HFF-Myc (cell line): Measurements from ENCODE around the gene CELF2.

ENCODE experiments used
- DNase-seq: peaks from one replicate; pipeline ENCODE4 v3.0.0-alpha.2; 2011; ENCODE audit warnings: low read depth; ENCODE audit errors: extremely low read depth
- H3K4me3 ChIP-seq: replicated peaks from 2 replicates; pipeline ENCODE4 v1.5.1; 2011; ENCODE audit warnings: low read depth, mild to moderate bottlenecking, control low read depth, low read length
- TF ChIP-seq, protein P1 (sequence below): IDR thresholded peaks from 2 replicates; pipeline ENCODE4 v1.5.1; 2012; ENCODE audit warnings: mild to moderate bottlenecking, low read depth, low read length, control low read depth; ENCODE audit errors: missing control alignments

The CELF2 gene

GRCh38 chr10:11261687-11262493 lies 244.2 kb downstream of the CELF2 start:
- H3K4me3 ChIP-seq: no peak overlapping the region
- no peak for DNase-seq
- TF ChIP-seq, protein P1, sequence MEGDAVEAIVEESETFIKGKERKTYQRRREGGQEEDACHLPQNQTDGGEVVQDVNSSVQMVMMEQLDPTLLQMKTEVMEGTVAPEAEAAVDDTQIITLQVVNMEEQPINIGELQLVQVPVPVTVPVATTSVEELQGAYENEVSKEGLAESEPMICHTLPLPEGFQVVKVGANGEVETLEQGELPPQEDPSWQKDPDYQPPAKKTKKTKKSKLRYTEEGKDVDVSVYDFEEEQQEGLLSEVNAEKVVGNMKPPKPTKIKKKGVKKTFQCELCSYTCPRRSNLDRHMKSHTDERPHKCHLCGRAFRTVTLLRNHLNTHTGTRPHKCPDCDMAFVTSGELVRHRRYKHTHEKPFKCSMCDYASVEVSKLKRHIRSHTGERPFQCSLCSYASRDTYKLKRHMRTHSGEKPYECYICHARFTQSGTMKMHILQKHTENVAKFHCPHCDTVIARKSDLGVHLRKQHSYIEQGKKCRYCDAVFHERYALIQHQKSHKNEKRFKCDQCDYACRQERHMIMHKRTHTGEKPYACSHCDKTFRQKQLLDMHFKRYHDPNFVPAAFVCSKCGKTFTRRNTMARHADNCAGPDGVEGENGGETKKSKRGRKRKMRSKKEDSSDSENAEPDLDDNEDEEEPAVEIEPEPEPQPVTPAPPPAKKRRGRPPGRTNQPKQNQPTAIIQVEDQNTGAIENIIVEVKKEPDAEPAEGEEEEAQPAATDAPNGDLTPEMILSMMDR: no peak

GRCh38 chr10:11262494-11263345 lies 245.0 kb downstream of the CELF2 start:
- DNase-seq: no peak
- TF ChIP-seq, protein P1: no peak
- no peak overlapping the region for H3K4me3 ChIP-seq

DNA sequence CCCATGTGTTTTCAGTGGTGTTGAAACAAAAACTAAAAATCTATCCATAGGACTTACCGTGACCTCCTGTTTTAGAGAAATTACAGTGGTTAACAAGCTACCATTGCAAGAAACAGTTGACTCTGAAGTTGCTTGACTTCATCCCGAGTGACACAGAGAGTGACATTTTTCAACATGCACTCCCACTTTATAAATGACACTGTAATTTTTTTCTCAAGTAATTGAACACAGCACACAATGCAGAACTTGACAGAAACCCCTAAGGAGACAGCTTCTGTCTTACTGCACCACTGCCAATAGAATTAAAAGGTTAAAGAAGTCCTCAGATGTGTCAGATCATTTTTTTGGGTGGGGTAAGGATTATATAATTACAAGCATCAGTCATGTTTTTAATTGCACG lies 246.1 kb downstream of the CELF2 start:
- no peak overlapping the region for H3K4me3 ChIP-seq
- no peak for DNase-seq
- TF ChIP-seq, protein P1: no peak

GRCh38 chr10:11264296-11265048 lies 246.8 kb downstream of the CELF2 start:
- TF ChIP-seq, protein P1: no peak
- DNase-seq: no peak

DNA sequence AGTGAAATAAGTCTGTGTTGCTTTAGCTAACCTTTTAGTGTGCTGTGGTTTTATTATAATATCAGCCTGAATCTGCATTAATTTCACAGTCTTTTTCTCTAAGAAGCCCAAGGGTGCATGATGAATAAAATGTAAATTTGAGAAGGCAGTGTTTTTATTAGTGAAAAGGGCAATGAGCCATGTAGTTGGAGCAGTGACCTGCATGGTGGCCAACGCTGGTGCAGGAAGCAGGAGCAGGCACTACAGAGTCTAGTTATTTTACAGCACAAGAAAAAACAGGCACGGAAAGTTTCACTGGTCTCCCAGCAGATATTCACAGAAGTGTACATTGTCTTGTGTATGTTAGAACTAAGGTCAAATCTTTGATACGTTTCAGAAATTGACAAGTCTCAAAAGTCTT lies 247.8 kb downstream of the CELF2 start:
- TF ChIP-seq, protein P1: no peak
- no peak for DNase-seq

More at GRCh38 chr10:11264296-11265048, 246.8 kb downstream of the CELF2 start:
- H3K4me3 ChIP-seq: no peak overlapping the region

GRCh38 chr10:11266426-11266825 lies 248.8 kb downstream of the CELF2 start:
- H3K4me3 ChIP-seq: no peak overlapping the region
- DNase-seq: no peak
- TF ChIP-seq, protein P1: no peak

More for the DNA sequence above, 247.8 kb downstream of the CELF2 start:
- no peak overlapping the region for H3K4me3 ChIP-seq
